HEK293 (cell line): Measurements from ENCODE around the gene FSD1.

ENCODE experiments used
- CTCF ChIA-PET: fragments of 350-600 bp; formaldehyde crosslinking; extraction: SDS; loops from one replicate; lab custom pipeline; 2021; ENCODE audit warnings: antibody characterized with exemption; lab: Yijun Ruan, JAX
- POLR2A ChIA-PET: fragments of 300-600 bp; formaldehyde crosslinking; extraction: SDS; loops from one replicate; lab custom pipeline; 2020; ENCODE audit warnings: antibody characterized with exemption, inconsistent platforms; lab: Yijun Ruan, JAX
- H3K27ac ChIP-seq: fragments of 200-500 bp; sonication (Bioruptor generic); 2 replicates; pipeline ENCODE4 v1.5.1; 2014; ENCODE audit warnings: low read depth, low read length, control low read depth, inconsistent platforms; ENCODE audit errors: extremely low read depth
- H3K36me3 ChIP-seq, 2 experiments: fragments of 200-500 bp in 1 of 2; sonication (Bioruptor generic) in 1 of 2; 1 replicate in 1 of 2; 2 replicates in 1 of 2; pipeline ENCODE4 v1.5.1; 2014 to 2017; ENCODE audit warnings: inconsistent platforms in 2 of 2, low read length in 2 of 2; ENCODE audit not compliant: control insufficient read depth in 2 of 2, insufficient read depth in 1 of 2
- H3K4me1 ChIP-seq: fragments of 200-500 bp; sonication (Bioruptor generic); 2 replicates; pipeline ENCODE4 v1.5.1; 2014; ENCODE audit warnings: mild to moderate bottlenecking, low read length, inconsistent platforms; ENCODE audit not compliant: control insufficient read depth, insufficient read depth
- H3K4me3 ChIP-seq: 2 replicates; pipeline ENCODE4 v1.5.1; 2011; ENCODE audit warnings: low read depth, mild to moderate bottlenecking, control low read depth, low read length, moderate library complexity
- H3K9me3 ChIP-seq: fragments of 200-500 bp; sonication (Bioruptor generic); 2 replicates; pipeline ENCODE4 v1.5.1; 2014; ENCODE audit warnings: low read depth, low read length, inconsistent platforms; ENCODE audit not compliant: control insufficient read depth, insufficient read depth
- FEZF1 ChIP-seq: fragments of 450-650 bp; formaldehyde crosslinking; IDR thresholded peaks from 2 replicates; pipeline ENCODE4 v1.5.1; 2016; ENCODE audit warnings: missing biosample characterization, missing genetic modification characterization
- HOXA7 ChIP-seq: sonication (generic); formaldehyde crosslinking; IDR thresholded peaks from 2 replicates; pipeline ENCODE4 v1.8.1; 2022; ENCODE audit warnings: missing genetic modification reagents, borderline replicate concordance
- KLF8 ChIP-seq: fragments of 450-650 bp; formaldehyde crosslinking; IDR thresholded peaks from 2 replicates; pipeline ENCODE4 v1.5.1; 2016; ENCODE audit warnings: missing biosample characterization, missing genetic modification characterization
- SALL2 ChIP-seq: fragments of 450-650 bp; formaldehyde crosslinking; IDR thresholded peaks from 2 replicates; pipeline ENCODE4 v1.5.0; 2017; ENCODE audit warnings: missing biosample characterization, mild to moderate bottlenecking, missing genetic modification characterization, borderline replicate concordance
- ZFP41 ChIP-seq: fragments of 450-650 bp; formaldehyde crosslinking; IDR thresholded peaks from 2 replicates; pipeline ENCODE4 v1.5.1; 2016; ENCODE audit warnings: missing biosample characterization, missing genetic modification characterization, borderline replicate concordance
- ZNF112 ChIP-seq: fragments of 450-650 bp; formaldehyde crosslinking; IDR thresholded peaks from 2 replicates; pipeline ENCODE4 v1.5.0; 2017; ENCODE audit warnings: missing biosample characterization, missing genetic modification characterization
- ZNF169 ChIP-seq: fragments of 450-650 bp; formaldehyde crosslinking; IDR thresholded peaks from 2 replicates; pipeline ENCODE4 v1.5.1; 2016; ENCODE audit warnings: missing biosample characterization, missing genetic modification characterization
- ZNF335 ChIP-seq: fragments of 450-650 bp; formaldehyde crosslinking; conservative IDR thresholded peaks from 2 replicates; pipeline ENCODE4 v1.5.1; 2016; ENCODE audit warnings: missing biosample characterization, missing genetic modification characterization
- ZNF391 ChIP-seq: fragments of 450-650 bp; formaldehyde crosslinking; IDR thresholded peaks from 2 replicates; pipeline ENCODE4 v1.5.1; 2016; ENCODE audit warnings: low read depth, missing biosample characterization, missing genetic modification characterization, borderline replicate concordance
- ZNF404 ChIP-seq: fragments of 450-650 bp; formaldehyde crosslinking; IDR thresholded peaks from 2 replicates; pipeline ENCODE4 v1.5.1; 2017; ENCODE audit warnings: missing biosample characterization, missing genetic modification characterization
- ZNF837 ChIP-seq: fragments of 450-650 bp; formaldehyde crosslinking; IDR thresholded peaks from 2 replicates; pipeline ENCODE4 v1.5.1; 2016; ENCODE audit warnings: missing biosample characterization, missing genetic modification characterization
- TF ChIP-seq, protein P1 (sequence below): fragments of 450-650 bp; formaldehyde crosslinking; IDR thresholded peaks from 2 replicates; pipeline ENCODE4 v1.5.1; 2016; ENCODE audit warnings: missing biosample characterization, missing genetic modification characterization, borderline replicate concordance
- TF ChIP-seq, protein P2 (sequence below): fragments of 450-650 bp; formaldehyde crosslinking; IDR thresholded peaks from 2 replicates; pipeline ENCODE4 v1.5.1; 2016; ENCODE audit warnings: missing biosample characterization, missing genetic modification characterization, low read depth
- TF ChIP-seq, protein P3 (sequence below): fragments of 450-650 bp; formaldehyde crosslinking; IDR thresholded peaks from 2 replicates; pipeline ENCODE4 v1.5.1; 2016; ENCODE audit warnings: missing biosample characterization, missing genetic modification characterization
- TF ChIP-seq, protein P4 (sequence below): fragments of 450-650 bp; formaldehyde crosslinking; IDR thresholded peaks from 2 replicates; pipeline ENCODE4 v1.5.1; 2017; ENCODE audit warnings: missing biosample characterization, missing genetic modification characterization
- TF ChIP-seq, protein P5 (sequence below): fragments of 450-650 bp; formaldehyde crosslinking; IDR thresholded peaks from 2 replicates; pipeline ENCODE4 v1.5.1; 2016; ENCODE audit warnings: missing biosample characterization, missing genetic modification characterization
- TF ChIP-seq, protein P6 (sequence below): fragments of 450-650 bp; formaldehyde crosslinking; IDR thresholded peaks from 2 replicates; pipeline ENCODE4 v1.5.1; 2016; ENCODE audit warnings: missing biosample characterization, missing genetic modification characterization, borderline replicate concordance

FSD1 gene

DNA sequence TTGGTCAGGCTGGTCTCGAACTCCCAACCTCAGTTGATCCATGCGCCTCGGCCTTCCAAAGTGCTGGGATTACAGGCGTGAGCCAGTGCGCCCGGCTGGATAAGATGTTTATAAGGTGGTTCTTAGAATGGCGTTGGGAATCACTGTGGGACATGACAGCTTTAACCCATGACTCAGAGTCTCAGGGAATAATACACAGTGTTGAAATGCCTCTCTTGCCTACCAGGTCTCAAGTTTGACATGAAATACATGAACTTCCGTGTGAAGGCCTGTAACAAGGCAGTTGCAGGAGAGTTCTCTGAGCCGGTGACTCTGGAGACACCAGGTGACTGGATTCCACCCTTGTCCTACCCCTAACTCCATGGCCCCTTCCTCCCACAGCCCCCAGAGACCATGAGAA lies 12.6 kb downstream of the FSD1 start:
- CTCF ChIA-PET = interaction anchor here (0.6 to 1.0 kb wide), 2 partner anchors 9 to 50 kb away, joined by 3 read pairs; no protein-coding TSS in a partner anchor
- H3K9me3 ChIP-seq = no peaks in the 10 kb centered on the region
- H3K4me3 ChIP-seq = no peak overlapping the region
- TF ChIP-seq, protein P1, sequence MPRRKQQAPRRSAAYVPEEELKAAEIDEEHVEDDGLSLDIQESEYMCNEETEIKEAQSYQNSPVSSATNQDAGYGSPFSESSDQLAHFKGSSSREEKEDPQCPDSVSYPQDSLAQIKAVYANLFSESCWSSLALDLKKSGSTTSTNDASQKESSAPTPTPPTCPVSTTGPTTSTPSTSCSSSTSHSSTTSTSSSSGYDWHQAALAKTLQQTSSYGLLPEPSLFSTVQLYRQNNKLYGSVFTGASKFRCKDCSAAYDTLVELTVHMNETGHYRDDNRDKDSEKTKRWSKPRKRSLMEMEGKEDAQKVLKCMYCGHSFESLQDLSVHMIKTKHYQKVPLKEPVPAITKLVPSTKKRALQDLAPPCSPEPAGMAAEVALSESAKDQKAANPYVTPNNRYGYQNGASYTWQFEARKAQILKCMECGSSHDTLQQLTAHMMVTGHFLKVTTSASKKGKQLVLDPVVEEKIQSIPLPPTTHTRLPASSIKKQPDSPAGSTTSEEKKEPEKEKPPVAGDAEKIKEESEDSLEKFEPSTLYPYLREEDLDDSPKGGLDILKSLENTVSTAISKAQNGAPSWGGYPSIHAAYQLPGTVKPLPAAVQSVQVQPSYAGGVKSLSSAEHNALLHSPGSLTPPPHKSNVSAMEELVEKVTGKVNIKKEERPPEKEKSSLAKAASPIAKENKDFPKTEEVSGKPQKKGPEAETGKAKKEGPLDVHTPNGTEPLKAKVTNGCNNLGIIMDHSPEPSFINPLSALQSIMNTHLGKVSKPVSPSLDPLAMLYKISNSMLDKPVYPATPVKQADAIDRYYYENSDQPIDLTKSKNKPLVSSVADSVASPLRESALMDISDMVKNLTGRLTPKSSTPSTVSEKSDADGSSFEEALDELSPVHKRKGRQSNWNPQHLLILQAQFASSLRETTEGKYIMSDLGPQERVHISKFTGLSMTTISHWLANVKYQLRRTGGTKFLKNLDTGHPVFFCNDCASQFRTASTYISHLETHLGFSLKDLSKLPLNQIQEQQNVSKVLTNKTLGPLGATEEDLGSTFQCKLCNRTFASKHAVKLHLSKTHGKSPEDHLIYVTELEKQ (tag by site-specific recombination) = no peak
- TF ChIP-seq, protein P2, sequence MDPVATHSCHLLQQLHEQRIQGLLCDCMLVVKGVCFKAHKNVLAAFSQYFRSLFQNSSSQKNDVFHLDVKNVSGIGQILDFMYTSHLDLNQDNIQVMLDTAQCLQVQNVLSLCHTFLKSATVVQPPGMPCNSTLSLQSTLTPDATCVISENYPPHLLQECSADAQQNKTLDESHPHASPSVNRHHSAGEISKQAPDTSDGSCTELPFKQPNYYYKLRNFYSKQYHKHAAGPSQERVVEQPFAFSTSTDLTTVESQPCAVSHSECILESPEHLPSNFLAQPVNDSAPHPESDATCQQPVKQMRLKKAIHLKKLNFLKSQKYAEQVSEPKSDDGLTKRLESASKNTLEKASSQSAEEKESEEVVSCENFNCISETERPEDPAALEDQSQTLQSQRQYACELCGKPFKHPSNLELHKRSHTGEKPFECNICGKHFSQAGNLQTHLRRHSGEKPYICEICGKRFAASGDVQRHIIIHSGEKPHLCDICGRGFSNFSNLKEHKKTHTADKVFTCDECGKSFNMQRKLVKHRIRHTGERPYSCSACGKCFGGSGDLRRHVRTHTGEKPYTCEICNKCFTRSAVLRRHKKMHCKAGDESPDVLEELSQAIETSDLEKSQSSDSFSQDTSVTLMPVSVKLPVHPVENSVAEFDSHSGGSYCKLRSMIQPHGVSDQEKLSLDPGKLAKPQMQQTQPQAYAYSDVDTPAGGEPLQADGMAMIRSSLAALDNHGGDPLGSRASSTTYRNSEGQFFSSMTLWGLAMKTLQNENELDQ (tag by site-specific recombination) = no peak
- no peak for TF ChIP-seq HOXA7
- no peak for TF ChIP-seq ZNF169 (tag by site-specific recombination)
- no peak for TF ChIP-seq ZNF335
- TF ChIP-seq ZNF837 (tag by site-specific recombination) = no peak
- TF ChIP-seq KLF8 (tag by site-specific recombination) = no peak
- TF ChIP-seq, protein P3, sequence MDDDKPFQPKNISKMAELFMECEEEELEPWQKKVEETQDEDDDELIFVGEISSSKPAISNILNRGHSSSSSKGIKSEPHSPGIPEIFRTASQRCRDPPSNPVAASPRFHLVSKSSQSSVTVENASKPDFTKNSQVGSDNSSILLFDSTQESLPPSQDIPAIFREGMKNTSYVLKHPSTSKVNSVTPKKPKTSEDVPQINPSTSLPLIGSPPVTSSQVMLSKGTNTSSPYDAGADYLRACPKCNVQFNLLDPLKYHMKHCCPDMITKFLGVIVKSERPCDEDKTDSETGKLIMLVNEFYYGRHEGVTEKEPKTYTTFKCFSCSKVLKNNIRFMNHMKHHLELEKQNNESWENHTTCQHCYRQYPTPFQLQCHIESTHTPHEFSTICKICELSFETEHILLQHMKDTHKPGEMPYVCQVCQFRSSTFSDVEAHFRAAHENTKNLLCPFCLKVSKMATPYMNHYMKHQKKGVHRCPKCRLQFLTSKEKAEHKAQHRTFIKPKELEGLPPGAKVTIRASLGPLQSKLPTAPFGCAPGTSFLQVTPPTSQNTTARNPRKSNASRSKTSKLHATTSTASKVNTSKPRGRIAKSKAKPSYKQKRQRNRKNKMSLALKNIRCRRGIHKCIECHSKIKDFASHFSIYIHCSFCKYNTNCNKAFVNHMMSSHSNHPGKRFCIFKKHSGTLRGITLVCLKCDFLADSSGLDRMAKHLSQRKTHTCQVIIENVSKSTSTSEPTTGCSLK (tag by site-specific recombination) = no peak
- no peak for TF ChIP-seq FEZF1 (tag by site-specific recombination)
- TF ChIP-seq ZNF112 (tag by site-specific recombination) = no peak
- TF ChIP-seq, protein P4, sequence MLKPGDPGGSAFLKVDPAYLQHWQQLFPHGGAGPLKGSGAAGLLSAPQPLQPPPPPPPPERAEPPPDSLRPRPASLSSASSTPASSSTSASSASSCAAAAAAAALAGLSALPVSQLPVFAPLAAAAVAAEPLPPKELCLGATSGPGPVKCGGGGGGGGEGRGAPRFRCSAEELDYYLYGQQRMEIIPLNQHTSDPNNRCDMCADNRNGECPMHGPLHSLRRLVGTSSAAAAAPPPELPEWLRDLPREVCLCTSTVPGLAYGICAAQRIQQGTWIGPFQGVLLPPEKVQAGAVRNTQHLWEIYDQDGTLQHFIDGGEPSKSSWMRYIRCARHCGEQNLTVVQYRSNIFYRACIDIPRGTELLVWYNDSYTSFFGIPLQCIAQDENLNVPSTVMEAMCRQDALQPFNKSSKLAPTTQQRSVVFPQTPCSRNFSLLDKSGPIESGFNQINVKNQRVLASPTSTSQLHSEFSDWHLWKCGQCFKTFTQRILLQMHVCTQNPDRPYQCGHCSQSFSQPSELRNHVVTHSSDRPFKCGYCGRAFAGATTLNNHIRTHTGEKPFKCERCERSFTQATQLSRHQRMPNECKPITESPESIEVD (tag by site-specific recombination) = no peak
- TF ChIP-seq, protein P5, sequence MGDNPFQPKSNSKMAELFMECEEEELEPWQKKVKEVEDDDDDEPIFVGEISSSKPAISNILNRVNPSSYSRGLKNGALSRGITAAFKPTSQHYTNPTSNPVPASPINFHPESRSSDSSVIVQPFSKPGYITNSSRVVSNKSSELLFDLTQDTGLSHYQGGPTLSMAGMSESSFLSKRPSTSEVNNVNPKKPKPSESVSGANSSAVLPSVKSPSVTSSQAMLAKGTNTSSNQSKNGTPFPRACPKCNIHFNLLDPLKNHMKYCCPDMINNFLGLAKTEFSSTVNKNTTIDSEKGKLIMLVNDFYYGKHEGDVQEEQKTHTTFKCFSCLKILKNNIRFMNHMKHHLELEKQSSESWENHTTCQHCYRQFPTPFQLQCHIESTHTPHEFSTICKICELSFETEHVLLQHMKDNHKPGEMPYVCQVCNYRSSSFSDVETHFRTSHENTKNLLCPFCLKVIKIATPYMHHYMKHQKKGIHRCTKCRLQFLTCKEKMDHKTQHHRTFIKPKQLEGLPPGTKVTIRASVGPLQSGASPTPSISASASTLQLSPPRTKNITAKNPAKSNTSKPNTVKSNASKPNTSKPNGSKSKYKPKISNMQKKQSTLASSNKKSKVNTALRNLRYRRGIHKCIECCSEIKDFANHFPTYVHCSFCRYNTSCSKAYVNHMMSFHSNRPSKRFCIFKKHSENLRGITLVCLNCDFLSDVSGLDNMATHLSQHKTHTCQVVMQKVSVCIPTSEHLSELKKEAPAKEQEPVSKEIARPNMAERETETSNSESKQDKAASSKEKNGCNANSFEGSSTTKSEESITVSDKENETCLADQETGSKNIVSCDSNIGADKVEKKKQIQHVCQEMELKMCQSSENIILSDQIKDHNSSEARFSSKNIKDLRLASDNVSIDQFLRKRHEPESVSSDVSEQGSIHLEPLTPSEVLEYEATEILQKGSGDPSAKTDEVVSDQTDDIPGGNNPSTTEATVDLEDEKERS (tag by site-specific recombination) = no peak
- TF ChIP-seq ZFP41 = no peak
- TF ChIP-seq, protein P6, sequence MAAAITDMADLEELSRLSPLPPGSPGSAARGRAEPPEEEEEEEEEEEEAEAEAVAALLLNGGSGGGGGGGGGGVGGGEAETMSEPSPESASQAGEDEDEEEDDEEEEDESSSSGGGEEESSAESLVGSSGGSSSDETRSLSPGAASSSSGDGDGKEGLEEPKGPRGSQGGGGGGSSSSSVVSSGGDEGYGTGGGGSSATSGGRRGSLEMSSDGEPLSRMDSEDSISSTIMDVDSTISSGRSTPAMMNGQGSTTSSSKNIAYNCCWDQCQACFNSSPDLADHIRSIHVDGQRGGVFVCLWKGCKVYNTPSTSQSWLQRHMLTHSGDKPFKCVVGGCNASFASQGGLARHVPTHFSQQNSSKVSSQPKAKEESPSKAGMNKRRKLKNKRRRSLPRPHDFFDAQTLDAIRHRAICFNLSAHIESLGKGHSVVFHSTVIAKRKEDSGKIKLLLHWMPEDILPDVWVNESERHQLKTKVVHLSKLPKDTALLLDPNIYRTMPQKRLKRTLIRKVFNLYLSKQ = no peak
- TF ChIP-seq ZNF404 (tag by site-specific recombination) = no peak
- TF ChIP-seq SALL2 (tag by site-specific recombination) = no peak
- TF ChIP-seq ZNF391 (tag by site-specific recombination) = no peak
- TF ChIP-seq, all 188 proteins: peak for 0
- no peaks in the 10 kb centered on the region for H3K4me1 ChIP-seq
- H3K27ac ChIP-seq = no peak overlapping the region
- POLR2A ChIA-PET = interaction anchor here (0.6 kb wide), 1 partner anchor 30 kb away, joined by 3 read pairs; no protein-coding TSS in a partner anchor
- peaks cover 6 to 30% of the 10 kb centered on the region in 2 experiments; a peak in 2 of 3 replicates for H3K36me3 ChIP-seq
